ENCODE measurements around the gene LRFN5.
"Not testable (repeated sequence)": the region's sequence is repeated elsewhere in the genome, so short reads cannot be mapped to it uniquely, and the experiment has no call there.

Gene LRFN5

DNA sequence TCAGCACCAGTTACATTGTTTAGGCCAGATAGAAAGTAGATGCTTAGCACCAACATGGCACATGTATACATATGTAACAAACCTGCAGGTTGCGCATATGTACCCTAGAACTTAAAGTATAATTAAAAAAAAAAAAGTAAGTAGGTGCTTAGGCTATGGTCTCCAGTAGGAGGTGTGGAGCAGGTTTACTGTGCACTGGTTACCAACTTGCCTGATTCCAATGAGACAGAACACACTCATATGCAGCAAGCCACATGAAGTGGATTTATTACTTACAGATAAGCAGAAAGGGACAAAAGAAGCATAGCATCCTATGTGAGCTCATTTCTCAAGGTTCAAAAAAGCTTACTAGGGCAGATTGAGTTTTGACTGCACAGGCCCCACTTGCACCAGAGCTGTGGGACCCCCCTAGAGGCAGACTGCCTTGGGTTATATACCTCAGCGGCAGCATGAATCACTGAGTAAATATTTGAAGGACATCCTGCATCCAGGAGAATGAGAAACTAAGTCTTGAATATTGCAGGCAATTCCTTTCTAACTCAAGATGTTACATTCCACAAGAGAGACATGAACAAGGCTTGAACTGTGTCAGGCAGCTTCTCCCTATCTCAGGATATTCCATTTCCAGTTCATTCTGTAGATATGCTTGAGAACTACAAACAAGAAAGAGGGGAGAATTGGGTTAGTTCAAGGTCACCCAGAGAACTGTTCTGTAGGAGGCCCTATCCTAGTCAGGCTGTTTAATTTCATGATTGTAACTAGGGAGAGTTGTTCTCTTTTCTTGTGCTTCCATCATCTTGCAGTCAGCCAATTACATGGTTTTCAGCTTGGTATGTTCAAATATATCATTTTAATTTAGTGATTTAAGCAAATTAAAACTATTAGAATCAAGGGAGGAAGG is 30.1 kb downstream of the LRFN5 start:
- no peak for DNase-seq (ENCODE audit: low read depth in 1 of 2, low spot score in 1 of 2)

DNA sequence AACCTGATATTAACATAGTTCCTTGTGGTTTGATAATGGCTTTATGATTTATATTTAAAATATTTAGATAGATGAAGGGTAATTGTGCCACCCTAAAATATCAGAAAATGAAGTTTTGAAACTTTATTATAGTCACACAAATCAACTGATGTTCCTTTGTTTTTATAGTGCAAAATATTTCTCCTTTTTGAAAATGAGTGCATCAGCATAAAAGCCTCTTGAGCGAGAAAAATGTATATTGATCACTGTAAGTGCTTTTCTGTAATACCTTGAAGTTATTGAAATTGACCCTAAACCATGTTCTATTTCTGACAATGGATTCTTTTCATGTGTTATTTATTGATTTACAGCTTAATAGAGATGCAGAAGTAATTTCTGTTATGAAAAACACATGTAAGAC is 35.0 kb downstream of the LRFN5 start:
- no peak for DNase-seq (ENCODE audit: low read depth in 1 of 2, low spot score in 1 of 2)

DNA sequence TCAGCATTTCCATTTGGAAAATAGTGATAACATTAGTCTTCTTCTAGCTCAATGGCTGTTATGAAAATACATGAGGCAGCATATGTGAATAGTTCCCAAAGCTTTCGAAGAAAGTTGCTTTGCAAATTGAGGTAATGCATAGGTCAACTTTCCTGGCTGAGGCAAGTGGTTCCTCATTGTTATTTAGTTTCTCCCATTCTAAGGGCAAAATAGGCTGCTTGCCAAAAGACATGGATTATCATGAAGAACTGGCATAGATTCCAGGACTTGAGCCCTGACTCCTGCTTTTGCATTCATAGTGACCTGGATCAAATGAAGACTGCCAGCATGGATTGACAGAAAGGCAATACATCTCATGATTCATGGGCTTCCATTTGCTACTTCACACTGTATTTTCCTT is 35.7 kb downstream of the LRFN5 start:
- DNase-seq (ENCODE audit: low read depth in 1 of 2, low spot score in 1 of 2): no peak

DNA sequence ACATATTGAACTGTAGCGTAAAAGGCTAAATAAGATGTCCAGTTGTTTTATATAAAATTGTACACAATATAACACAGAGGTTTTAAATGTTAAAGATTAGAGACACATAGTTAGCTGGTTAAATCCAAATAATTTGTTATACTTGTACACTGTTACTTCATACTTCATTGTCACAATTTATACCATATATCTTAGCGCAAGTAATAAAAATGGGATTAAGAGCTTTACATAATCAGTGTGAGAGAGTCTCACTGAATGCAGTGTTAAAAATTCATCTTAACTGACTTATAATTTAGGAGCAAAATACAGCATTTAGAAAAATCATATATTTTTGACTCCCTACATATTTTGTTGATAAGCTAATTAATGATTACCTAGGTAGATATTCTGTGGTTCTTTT is 36.1 kb downstream of the LRFN5 start:
- no peak for DNase-seq (ENCODE audit: low read depth in 1 of 2, low spot score in 1 of 2)

DNA sequence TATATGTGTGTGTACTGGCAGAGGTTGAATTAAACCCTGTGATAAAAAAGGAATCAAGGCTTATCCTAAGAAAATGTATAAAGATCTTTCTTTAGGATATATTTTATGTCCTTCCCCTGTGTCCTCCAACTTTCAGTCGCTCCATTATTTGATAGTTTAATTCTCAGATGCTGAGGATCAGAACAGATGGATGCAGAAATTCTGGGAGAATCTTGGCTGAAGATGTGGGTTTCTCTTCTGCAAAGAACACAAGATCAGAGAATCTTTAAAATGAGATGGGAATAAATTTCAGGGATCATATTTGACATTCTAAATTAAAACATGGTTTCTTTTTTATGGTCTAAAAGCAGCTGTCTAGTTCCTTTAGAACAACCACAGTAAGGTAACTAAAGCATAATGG is 37.9 kb downstream of the LRFN5 start:
- DNase-seq (ENCODE audit: low read depth in 1 of 2, low spot score in 1 of 2): no peak

DNA sequence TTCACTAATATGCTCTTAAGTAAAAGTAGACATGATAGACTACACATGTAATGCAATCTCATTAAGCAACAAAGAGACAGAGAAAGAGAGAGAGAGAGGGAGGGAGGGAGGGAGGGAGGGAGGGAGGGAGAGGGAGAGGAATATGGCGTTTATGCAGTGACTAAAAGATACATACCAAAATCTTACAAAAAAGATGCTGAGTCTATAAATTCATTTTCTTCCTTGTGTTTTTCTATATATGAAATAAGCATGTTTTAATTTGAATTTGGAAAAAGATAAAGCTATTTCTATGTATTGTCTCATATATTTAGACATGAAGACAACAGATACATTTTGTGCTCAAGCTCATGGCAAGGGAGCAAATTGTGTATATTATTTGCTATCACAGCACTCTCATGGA is 44.1 kb downstream of the LRFN5 start:
- no peak for DNase-seq (ENCODE audit: low read depth in 1 of 2, low spot score in 1 of 2)

DNA sequence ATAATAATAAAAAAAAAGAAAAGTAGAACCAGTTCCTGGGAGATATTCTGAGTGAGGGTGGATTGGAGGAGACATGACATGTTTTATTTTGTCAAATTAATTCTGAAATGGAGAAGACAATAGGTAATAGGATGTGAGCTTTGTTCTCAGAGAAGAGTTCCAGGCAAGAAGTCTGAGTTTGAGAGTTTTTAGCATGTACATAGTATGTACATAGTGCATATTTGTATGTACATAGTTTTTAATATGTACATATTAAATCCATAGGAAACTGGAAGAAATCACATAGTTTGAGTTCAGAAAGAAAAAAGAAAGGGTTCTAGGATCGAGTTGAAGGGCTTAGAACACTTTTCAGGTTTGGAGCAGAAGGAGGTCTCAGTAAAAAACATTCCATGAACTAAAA is 47.5 kb downstream of the LRFN5 start:
- DNase-seq (ENCODE audit: low read depth in 1 of 2, low spot score in 1 of 2): no peak

DNA sequence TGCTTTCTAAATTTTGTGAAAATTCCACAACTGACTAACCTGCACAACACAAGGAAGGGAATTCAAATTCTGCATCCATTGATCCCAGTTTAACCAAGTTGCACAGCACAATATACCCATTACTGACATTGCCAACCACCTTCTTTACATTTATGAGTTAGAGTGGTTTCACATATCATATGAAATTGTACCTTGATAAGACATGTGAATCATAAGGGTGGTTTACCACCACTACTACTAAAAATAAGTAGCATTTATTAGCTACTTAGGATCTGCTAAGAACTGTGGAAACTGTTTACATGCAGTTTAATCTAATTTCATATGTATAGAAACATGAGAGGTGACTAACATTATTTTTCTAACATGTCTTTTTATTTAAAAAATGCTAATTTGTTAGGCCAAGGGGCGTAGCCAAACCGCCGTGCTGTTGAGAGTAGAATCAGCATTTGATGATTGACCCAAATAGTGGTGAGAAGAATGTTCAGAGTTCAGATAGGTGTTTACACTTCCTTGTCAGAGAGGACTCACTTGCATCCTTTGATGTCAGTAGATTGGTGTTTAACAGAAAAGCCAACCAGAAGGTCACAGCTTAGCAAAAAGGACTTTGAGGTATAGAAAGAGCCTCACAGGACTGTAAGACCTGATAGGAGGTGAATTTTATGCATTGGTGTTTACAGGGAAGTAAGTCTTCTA is 56.2 kb downstream of the LRFN5 start:
- no peak for DNase-seq (ENCODE audit: low read depth in 1 of 2, low spot score in 1 of 2)

DNA sequence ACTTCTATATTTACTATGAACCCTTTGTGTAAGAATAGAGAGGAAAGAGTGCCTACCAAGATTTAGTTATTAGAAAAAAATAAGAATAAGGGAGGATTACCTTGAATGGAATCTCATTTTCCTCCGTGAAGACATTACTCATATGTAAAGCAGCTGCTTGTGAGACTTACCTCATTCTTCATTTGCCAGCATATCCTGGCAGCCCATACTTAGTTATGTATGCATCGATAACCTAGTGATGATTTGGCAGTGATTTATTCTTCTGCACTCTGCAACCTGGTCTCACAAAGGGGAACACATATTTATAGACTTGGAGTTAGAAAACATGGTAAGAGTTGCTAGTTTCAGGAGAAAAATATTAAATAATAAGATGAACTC is 56.8 kb downstream of the LRFN5 start:
- no peak for DNase-seq (ENCODE audit: low read depth in 1 of 2, low spot score in 1 of 2)

DNA sequence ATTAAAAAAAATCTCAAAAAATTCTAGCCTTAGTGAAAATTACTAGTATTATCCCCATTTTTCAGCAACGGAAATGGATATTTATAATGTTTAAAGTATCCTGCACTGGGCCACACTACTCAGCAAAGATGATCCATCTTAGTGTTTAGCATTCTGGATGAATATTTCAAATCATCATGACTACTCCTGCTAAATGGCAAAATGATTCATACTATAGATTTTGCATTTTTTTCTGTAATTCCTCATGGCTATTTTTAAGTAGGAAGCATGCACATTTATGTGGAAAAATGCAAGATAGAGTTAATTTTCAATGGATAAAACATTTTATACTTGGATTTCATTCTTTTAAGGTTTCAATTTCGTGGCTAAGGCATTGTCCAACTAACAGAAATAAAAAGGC is 59.6 kb downstream of the LRFN5 start:
- no peak for DNase-seq (ENCODE audit: low read depth in 1 of 2, low spot score in 1 of 2)

DNA sequence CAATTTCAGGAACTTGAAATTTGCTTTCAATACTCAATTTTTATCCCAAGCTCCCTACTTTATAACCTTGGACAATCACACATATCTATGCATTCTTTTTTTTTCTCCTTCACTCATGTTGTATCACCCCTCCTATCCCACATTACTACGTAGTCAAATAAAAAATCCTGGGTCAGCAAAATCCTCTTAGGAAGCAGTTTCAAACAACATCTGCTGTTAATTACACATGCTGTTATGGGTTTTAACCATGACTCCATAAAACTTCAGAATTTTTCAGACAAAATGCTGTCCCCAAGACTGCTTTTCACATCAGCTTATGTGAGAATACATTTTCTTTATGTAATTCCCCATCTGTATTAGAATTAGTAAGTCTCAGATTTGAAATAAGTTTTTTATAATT is 61.7 kb downstream of the LRFN5 start:
- no peak for DNase-seq (ENCODE audit: low read depth in 1 of 2, low spot score in 1 of 2)

DNA sequence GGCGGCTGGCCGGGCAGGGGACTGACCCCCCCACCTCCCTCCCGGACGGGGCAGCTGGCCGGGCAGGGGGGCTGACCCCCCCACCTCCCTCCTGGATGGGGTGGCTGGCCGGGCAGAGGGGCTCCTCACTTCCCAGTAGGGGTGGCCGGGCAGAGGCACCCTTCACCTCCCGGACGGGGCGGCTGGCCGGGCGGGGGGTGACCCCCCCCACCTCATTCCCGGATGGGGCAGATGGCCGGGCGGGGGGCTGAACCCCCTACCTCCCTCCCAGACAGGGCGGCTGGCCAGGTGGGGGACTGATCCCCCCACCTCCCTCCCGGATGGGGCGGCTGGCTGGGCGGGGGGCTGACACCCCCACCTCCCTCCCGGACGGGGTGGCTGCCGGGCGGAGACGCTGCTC is 66.9 kb downstream of the LRFN5 start:
- not testable (repeated sequence) for DNase-seq (ENCODE audit: low read depth in 1 of 2, low spot score in 1 of 2)

DNA sequence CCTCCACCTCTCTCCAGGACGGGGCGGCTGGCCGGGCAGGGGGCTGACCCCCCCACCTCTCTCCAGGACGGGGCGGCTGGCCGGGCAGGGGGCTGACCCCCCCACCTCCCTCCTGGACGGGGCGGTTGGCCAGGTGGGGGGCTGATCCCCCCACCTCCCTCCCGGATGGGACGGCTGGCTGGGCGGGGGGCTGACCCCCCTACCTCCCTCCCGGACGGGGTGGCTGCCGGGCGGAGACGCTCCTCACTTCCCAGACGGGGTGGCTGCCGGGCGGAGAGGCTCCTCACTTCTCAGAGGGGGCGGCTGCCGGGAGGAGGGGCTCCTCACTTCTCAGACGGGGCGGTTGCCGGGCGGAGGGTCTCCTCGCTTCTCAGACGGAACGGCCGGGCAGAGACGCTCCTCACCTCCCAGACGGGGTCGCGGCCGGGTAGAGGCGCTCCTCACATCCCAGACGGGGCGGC is 67.9 kb downstream of the LRFN5 start:
- DNase-seq (ENCODE audit: low read depth in 1 of 2, low spot score in 1 of 2): not testable (repeated sequence)

DNA sequence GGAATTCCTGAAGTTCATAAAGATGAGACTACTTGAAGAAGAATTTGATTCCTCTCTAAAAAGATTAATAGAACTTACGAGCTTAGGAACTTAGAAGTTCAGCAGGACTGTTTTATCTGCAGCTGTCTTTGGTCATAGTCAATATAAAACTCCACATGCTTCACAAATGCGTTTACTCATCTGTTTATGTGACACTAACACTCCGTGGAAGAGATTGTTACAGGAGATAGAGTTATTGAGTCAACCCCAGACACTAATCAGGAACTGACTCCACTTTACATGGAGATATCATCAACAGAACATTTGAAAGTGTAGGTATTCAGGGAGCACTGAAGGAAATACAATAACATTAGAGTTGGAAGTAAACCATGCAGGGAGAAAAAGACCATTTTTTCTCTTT is 92.8 kb downstream of the LRFN5 start:
- no peak for DNase-seq (ENCODE audit: low read depth in 1 of 2, low spot score in 1 of 2)

DNA sequence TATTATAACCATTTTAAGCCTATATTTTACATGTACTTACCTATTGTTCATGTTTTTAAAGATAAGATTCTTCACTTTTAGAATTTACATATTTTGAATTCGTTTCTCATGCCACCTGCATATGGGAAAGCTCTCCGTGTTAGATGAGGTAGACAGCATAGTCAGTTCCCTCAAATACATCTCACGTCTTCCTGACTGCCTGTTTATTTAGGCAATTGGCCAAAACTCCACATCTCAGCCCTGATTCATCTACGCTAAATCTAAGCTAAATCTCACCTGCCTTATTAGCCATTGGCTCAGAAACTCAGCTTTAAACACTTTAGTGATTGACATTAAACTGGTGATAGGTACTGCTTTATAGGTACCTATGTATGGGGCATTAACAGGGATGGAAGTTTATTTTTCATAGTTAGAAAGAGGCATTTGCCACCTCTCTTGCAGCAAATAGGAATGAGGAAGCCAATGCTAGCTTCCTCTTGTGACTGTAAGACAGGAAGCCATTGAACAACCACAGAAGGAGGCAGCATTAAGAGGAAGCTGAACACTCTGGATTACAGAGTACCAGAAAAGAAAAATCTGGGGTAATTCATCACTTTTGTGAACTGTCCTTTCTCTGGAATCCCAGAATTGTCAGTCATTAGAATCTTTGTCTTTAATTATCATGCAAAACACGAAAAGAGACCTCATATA is 111.9 kb downstream of the LRFN5 start:
- DNase-seq (ENCODE audit: low read depth in 1 of 2, low spot score in 1 of 2): no peak

DNA sequence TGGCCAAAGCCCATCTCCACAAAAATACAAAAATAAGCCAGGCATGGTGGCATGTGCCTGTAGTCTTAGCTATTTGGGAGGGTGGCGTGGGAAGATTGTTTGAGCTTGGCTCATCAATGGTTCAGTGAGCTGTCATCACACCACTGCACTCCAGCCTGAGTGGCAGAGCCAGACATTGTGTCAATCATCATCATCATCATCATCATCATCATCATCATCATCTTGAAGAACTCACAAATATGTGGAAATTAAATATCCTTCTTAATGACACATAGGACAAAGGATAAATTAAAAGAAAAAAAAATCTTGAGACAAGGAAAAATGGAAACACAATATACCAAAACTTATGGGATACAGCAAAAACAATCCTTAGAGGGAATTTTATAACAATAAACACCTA is 132.5 kb downstream of the LRFN5 start:
- DNase-seq (ENCODE audit: low read depth in 1 of 2, low spot score in 1 of 2): no peak

DNA sequence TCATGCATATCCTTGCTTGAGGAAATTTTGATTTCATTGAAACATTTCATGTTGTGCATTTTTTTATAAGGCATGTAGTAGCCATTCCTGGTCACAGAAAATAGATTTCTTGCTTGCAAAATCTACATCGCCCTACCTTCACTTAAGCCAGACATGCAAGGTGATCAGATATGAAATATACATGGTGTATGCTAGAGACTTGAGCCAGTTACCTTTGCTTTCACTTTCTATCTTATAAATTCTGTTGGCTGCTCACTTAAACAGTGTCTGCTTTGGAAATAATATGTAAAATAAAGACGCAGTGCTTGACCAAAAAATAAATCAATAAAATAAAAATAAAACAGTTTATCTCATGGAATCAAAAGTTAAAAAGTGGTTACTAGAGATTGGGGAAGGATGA is 136.5 kb downstream of the LRFN5 start:
- no peak for DNase-seq (ENCODE audit: low read depth in 1 of 2, low spot score in 1 of 2)

DNA sequence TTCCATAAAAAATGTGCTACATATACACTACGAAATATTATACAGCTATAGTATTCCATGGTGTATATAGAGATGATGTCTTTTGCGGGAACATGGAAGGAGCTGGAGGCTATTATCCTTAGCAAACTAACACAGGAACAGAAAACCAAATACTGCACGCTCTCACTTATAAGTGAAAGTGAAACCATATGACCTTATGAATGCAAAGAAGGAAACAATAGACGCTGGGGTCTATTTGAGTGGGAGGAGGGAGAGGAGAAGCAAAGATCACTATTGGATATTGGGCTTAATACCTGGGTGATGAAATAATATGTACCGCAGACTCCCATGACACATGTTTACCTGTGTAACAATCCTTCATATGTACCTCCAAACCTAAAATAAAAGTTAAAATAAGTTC is 142.8 kb downstream of the LRFN5 start:
- no peak for DNase-seq (ENCODE audit: low read depth in 1 of 2, low spot score in 1 of 2)

DNA sequence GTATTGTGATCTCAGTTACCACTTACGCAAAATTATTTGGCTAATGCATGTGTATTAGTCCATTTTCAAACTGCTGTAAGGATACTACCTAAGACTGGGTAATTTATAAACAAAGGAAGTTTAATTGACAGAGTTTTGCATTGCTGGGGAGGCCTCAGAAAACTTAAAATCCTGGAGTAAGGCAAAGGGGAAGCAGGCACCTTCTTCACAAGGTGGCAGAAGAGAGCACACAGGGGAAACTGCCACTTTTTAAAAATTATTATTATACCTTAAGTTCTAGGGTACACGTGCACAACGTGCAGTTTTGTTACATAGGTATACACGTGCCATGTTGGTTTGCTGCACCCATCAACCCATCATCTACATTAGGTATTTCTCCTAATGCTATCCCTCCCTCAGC is 143.9 kb downstream of the LRFN5 start:
- not testable (repeated sequence) for DNase-seq (ENCODE audit: low read depth in 1 of 2, low spot score in 1 of 2)

DNA sequence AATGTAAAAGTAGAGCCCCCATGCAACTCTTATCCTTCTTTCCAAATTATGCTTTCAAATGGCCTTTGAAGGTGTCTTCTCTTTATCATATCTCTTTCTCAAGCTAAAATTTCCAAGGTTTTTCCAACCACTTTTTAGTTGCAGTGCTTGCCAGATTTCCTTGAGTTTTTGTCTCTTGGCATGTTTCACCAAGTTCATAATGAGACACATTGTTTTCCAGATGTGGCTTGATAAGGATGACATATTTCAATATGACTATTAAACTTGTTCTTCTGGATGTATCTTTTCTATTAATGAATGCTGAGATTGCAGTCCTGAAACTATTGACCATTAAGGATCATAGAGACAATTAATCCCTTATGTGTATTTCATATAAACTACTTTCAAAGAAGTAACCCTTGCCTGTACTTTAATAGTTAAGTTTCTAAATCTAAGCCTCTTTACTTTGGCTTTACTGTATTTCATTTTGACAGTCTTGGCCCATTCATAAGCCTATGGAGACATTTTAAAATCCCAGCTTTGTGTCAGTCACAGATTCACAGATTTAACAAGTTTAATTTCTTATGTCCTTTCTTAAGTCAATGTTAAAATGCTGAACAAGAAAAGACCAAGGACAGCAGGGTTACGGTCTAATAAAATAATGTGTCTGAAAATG is 151.5 kb downstream of the LRFN5 start:
- no peak for DNase-seq (ENCODE audit: low read depth in 1 of 2, low spot score in 1 of 2)

DNA sequence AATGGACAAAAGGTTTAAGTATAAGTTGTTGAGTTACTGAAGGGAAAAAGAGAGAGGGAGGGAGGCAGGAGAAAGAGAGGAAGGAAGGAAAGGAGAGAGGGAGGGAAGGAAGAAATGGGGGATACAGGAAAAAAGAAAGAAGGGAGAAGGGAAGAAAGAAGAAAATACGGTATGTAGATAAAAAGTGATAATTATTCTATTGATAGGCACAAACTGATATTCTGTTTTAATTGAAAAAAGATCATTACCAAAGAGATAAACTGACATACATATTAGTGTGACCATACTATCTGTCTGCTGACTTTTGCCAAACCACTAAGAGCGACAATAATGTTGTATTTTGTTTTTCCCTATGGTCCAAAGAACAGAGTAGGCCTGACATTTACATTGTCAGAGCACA is 154.5 kb downstream of the LRFN5 start:
- no peak for DNase-seq (ENCODE audit: low read depth in 1 of 2, low spot score in 1 of 2)

DNA sequence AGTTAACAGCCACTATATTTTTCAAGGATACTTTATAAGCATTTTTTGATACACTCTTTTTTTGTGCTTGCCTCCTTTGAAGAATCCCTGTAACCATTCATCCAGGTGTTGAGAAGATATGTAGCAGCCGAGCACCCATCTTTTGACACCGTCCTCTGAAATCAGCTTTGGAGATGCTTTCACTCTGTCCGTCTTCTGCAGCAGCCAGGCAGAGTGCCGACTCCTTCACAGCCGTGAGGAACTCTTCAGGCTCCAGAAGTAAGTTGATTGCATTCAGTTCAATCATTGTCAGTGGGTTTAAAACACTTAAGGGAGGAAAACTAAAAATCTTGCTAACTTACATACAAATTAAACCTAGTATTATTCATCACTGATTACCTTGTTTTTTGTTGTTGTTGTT is 160.1 kb downstream of the LRFN5 start:
- no peak for DNase-seq (ENCODE audit: low read depth in 1 of 2, low spot score in 1 of 2)
